ENCODE data around the gene FOSB. TPM values are rescaled to one million over a fixed set of nuclear protein-coding genes. Genes with fewer than 3 reads are reported as not detected.

Gene FOSB
- total RNA-seq, 4 donors from 2014 or later: 0.60 to 4.9 (median 1.8) TPM

DNA sequence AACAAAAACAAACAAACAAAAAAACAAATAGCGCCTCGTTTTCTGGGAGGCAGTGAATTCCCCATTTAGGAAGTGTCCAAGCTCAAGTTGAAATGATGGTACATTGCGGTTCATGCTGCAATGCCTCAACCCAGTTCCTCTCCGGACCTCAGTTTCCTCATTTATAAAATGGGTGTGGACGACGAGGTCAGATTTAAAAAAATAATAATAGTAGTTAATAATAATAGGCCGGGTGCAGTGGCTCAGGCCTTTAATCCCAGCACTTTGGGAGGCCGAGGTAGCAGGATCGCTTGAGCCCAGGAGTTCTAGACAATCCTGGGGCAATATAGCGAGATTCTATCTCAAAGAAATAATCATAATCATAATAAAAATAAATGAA lies 28.6 kb upstream of the FOSB start:
- DNase-seq (ENCODE audit: low spot score in 2 of 2): no peak
- 35 to 36% methylated on average over 10 of the region's 10 CpGs for WGBS, 2 donors
- no peaks in the 10 kb centered on the region for H3K36me3 ChIP-seq
- no peaks in the 10 kb centered on the region for H3K9me3 ChIP-seq
- peaks cover 0 to 31% (median 5%) of the 10 kb centered on the region in 4 donors for H3K4me1 ChIP-seq
- no peak for TF ChIP-seq POLR2A (IDR thresholded peaks at IDR 0.05)
- TF ChIP-seq EP300 (IDR thresholded peaks at IDR 0.05): no peak
- TF ChIP-seq, protein P1, sequence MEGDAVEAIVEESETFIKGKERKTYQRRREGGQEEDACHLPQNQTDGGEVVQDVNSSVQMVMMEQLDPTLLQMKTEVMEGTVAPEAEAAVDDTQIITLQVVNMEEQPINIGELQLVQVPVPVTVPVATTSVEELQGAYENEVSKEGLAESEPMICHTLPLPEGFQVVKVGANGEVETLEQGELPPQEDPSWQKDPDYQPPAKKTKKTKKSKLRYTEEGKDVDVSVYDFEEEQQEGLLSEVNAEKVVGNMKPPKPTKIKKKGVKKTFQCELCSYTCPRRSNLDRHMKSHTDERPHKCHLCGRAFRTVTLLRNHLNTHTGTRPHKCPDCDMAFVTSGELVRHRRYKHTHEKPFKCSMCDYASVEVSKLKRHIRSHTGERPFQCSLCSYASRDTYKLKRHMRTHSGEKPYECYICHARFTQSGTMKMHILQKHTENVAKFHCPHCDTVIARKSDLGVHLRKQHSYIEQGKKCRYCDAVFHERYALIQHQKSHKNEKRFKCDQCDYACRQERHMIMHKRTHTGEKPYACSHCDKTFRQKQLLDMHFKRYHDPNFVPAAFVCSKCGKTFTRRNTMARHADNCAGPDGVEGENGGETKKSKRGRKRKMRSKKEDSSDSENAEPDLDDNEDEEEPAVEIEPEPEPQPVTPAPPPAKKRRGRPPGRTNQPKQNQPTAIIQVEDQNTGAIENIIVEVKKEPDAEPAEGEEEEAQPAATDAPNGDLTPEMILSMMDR (IDR thresholded peaks at IDR 0.05): no peak
- H3K27me3 ChIP-seq: no peaks in the 10 kb centered on the region
- peak overlapping the region; percentile 49 to 78 (median 68) for H3K4me3 ChIP-seq
- peak overlapping the region; percentile 91 to 97 (median 94) for H3K27ac ChIP-seq

DNA sequence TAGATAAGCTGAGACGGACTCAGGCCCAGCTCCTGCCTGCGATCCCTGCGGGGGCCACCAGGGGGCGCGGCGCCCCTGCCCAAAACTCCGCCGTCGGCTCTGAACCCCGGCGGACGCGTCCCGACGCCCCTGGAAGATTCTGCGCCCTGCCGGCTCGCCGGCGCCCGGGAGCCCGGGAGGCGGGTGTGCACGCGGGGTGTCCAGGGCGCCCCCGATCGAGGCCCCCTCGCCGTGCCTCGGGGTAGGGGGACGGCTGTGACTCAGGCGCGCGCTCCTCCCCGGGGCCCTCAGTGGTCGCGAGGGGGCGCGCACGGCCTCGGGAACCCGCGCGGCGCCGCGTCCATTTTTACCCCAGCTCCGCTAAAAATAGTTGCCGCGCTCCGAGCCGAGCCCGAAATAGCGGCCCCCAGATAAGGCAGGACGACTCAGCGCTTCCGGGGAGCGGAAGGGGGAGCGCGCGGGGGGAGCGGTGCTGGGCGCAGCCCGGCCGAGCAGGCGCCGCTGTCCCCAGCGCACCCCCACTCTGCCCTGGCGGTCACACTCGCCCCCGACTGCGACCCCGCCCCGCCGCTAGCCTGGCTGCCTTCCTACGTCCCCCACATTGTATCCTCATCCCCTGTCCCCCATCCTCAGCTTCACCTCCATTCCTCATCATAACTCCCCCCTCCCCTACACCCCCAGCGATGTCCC lies 28.1 kb upstream of the FOSB start:
- peaks cover 0 to 36% (median 8%) of the 10 kb centered on the region in 4 donors for H3K4me1 ChIP-seq
- peak overlapping the region; percentile 49 to 78 (median 68) for H3K4me3 ChIP-seq
- H3K36me3 ChIP-seq: no peaks in the 10 kb centered on the region
- H3K9me3 ChIP-seq: no peaks in the 10 kb centered on the region
- 0% methylated on average over 39 to 51 of the region's 78 CpGs for WGBS, 2 donors
- no peaks in the 10 kb centered on the region for H3K27me3 ChIP-seq
- TF ChIP-seq, protein P1 (IDR thresholded peaks at IDR 0.05): peak; percentile 98 to 100 (median 100)
- peak in 1 of 2 donors; percentile 36 for TF ChIP-seq POLR2A (IDR thresholded peaks at IDR 0.05)
- peak in 1 of 2 donors; percentile 56 for TF ChIP-seq EP300 (IDR thresholded peaks at IDR 0.05)
- peak overlapping the region; percentile 91 to 97 (median 94) for H3K27ac ChIP-seq
- DNase-seq (ENCODE audit: low spot score in 2 of 2): peak; percentile 72 to 73

DNA sequence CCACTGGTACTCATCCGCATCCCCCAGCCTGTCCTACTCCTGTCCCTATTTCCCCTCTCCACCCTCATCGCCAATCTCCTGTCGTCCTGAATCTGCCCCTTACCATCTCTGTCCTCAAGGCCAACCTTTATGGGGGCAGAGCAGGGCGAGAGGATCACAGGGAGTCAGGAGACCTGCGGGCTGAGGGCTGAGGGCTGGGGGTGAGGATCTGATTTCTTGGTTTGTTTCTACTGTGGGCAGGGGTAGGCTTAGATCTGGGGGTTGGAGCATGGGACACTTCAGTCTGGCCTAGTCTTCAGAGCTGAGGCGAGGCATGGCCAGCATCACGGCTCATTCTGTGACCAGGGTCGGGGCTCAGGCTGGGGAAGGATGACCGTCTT lies 27.5 kb upstream of the FOSB start:
- Histone ChIP-seq H3K4me1 (peaks cover 0 to 41% (median 10%) of the 10 kb centered on the region in 4 donors), H3K9me3 (no peaks in the 10 kb centered on the region), H3K27me3 (no peaks in the 10 kb centered on the region), H3K4me3 (peak overlapping the region; percentile 49 to 78 (median 68)), H3K27ac (peak overlapping the region; percentile 91 to 97 (median 94)), H3K36me3 (no peaks in the 10 kb centered on the region)
- TF ChIP-seq, protein P1 (IDR thresholded peaks at IDR 0.05): no peak
- no peak for DNase-seq (ENCODE audit: low spot score in 2 of 2)
- WGBS, 2 donors: 52 to 59% methylated on average over 9 of the region's 9 CpGs

DNA sequence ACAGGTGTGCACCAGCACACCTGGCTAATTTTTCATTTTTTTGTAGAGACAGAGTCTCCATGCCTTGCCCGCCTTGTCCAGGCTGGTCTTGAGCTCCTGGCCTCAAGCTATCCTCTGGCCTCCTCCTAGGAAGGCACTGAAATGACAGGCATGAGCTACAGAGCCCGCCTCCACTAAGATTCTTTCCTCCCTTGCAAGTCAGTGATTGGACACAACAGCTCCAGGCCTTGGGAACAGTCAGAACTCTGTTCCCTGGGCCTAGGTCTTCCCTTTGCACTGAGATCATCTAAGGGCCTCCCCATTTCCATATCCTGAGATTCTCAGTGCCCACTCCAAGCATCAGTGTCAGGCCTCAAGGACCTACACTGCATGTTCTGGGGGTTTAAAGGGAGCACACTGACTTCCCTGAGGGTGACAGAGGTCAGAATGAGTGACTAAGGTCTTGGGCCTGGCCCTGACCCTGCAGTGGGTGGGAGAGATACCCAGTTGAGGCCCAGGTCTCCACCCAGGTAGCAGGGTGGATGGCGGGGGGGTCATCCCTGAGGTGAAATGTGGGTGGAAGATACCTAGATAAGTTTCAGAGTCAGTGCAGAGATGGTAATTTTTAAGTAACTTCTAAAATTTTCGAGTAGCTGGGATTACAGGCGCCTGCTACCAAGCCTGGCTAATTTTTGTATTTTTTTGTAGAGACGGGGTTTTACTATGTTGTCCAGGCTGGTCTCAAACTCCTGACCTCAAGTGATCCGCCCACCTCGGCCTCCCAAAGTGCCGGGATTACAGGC lies 26.7 kb upstream of the FOSB start:
- TF ChIP-seq POLR2A (IDR thresholded peaks at IDR 0.05) (no peak), EP300 (IDR thresholded peaks at IDR 0.05) (no peak)
- TF ChIP-seq, protein P1 (IDR thresholded peaks at IDR 0.05): no peak
- WGBS, 2 donors: 85 to 91% methylated on average over 9 of the region's 9 CpGs
- Histone ChIP-seq H3K4me3 (no peak overlapping the region), H3K36me3 (no peaks in the 10 kb centered on the region), H3K27me3 (no peaks in the 10 kb centered on the region), H3K27ac (peak overlapping the region; percentile 91 to 97 (median 94)), H3K4me1 (peaks cover 0 to 44% (median 10%) of the 10 kb centered on the region in 4 donors), H3K9me3 (no peaks in the 10 kb centered on the region)
- no peak for DNase-seq (ENCODE audit: low spot score in 2 of 2)

DNA sequence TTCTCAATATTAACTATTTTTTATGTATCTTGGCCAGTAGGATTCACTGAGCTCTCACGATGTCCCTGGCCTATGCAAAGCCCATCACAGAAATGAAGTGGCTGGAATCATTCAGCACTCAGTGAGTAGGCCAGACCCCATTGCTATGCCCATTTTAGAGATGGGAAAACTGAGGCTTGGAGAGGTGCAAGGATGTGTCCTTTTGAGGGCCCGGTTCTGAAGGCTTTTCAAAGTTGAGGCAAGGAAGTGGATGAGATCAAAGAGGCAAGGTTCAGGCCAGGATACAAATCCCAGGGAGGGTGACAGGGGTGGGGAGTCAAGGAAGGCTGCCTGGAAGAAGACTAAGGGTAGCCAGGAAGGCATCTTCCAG lies 25.4 kb upstream of the FOSB start:
- H3K27ac ChIP-seq: peak overlapping the region in 3 of 4 donors; percentile 94 to 98 (median 94)
- peaks cover 0 to 52% (median 10%) of the 10 kb centered on the region in 4 donors for H3K4me1 ChIP-seq
- TF ChIP-seq EP300 (IDR thresholded peaks at IDR 0.05): no peak
- TF ChIP-seq, protein P1 (IDR thresholded peaks at IDR 0.05): no peak
- TF ChIP-seq POLR2A (IDR thresholded peaks at IDR 0.05): no peak
- no peaks in the 10 kb centered on the region for H3K36me3 ChIP-seq
- H3K27me3 ChIP-seq: no peaks in the 10 kb centered on the region
- no peak overlapping the region for H3K4me3 ChIP-seq
- H3K9me3 ChIP-seq: no peaks in the 10 kb centered on the region
- DNase-seq (ENCODE audit: low spot score in 2 of 2): no peak
- 78 to 89% methylated on average over 2 of the region's 2 CpGs for WGBS, 2 donors

Data from tibial nerve (tissue), 4 donors.